ENCODE results near the gene DDR2.

- TF ChIP-seq CTCF (IDR thresholded peaks at IDR 0.05) (no peak), POLR2AphosphoS5 (IDR thresholded peaks at IDR 0.05; ENCODE audit: low read depth, low read length) (no peak)
Measured at GRCh38 chr1:162644986-162645314, 12.7 kb downstream of the DDR2 start.
